GM18507 (cell line): ENCODE data around the gene IBA57.

ENCODE experiments used
- DNase-seq: peaks from one replicate; pipeline ENCODE4 v3.0.0; 2011; ENCODE audit warnings: low read depth; ENCODE audit not compliant: insufficient read length; ENCODE audit errors: extremely low spot score
- FAIRE-seq: peaks from 2 replicates; lab custom pipeline; 2011; peaks lifted over from hg19 to GRCh38; lab: Jason Lieb, UNC

IBA57 gene

GRCh38 chr1:228154670-228155571 lies 10.7 kb upstream of the IBA57 start:
- no peak for DNase-seq

GRCh38 chr1:228155596-228156514 lies 9.7 kb upstream of the IBA57 start:
- no peak for FAIRE-seq
- DNase-seq, result no peak

More at GRCh38 chr1:228154670-228155571, 10.7 kb upstream of the IBA57 start:
- FAIRE-seq, result no peak

GRCh38 chr1:228156515-228156881 lies 9.1 kb upstream of the IBA57 start:
- no peak for DNase-seq
- FAIRE-seq, result no peak

- no peak for DNase-seq
- no peak for FAIRE-seq
Measured at GRCh38 chr1:228156941-228157728, 8.5 kb upstream of the IBA57 start.

GRCh38 chr1:228157729-228158126 lies 7.9 kb upstream of the IBA57 start:
- no peak for FAIRE-seq
- DNase-seq, result no peak

- no peak for DNase-seq
- no peak for FAIRE-seq
Measured at GRCh38 chr1:228158151-228159007, 7.2 kb upstream of the IBA57 start.

- FAIRE-seq (no peak), DNase-seq (no peak)
Measured at GRCh38 chr1:228159008-228159665, 6.5 kb upstream of the IBA57 start.

- FAIRE-seq, result no peak
Measured at GRCh38 chr1:228160201-228160761, 5.3 kb upstream of the IBA57 start.

GRCh38 chr1:228161362-228161761 lies 4.2 kb upstream of the IBA57 start:
- FAIRE-seq, result no peak
- DNase-seq, result no peak

More at GRCh38 chr1:228160201-228160761, 5.3 kb upstream of the IBA57 start:
- DNase-seq, result no peak

GRCh38 chr1:228161866-228162265 lies 3.7 kb upstream of the IBA57 start:
- DNase-seq (no peak), FAIRE-seq (no peak)

- DNase-seq (no peak), FAIRE-seq (no peak)
Measured at GRCh38 chr1:228162286-228163006, 3.2 kb upstream of the IBA57 start.

- FAIRE-seq, result no peak
- no peak for DNase-seq
Measured at GRCh38 chr1:228163007-228163753, 2.4 kb upstream of the IBA57 start.

GRCh38 chr1:228163776-228164519 lies 1.7 kb upstream of the IBA57 start:
- DNase-seq, result no peak
- no peak for FAIRE-seq

- DNase-seq (no peak), FAIRE-seq (no peak)
Measured at GRCh38 chr1:228164561-228165371, 838 bp upstream of the IBA57 start.
